ENCODE measurements around the gene SCN4B.

DNA sequence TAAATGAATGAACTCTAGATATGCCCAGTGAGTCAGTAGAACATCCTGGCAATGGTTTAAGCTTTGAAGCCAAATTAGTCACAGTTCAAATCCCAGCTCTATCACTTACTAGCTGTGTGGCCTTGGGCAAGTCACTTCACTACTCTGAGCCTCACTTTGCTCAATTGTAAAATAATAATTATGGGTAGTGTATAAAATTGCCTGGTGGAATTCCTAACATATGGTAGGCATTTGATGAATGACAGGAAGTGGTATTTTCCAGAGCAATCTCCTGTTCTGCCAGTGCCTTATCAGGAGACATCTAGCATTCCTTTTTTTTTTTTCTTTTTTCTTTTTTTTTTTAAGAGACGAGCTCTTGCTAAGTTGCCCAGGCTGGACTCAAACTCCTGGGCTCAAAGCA, 13.0 kb downstream of the SCN4B start:
- TF ChIP-seq, protein P1, sequence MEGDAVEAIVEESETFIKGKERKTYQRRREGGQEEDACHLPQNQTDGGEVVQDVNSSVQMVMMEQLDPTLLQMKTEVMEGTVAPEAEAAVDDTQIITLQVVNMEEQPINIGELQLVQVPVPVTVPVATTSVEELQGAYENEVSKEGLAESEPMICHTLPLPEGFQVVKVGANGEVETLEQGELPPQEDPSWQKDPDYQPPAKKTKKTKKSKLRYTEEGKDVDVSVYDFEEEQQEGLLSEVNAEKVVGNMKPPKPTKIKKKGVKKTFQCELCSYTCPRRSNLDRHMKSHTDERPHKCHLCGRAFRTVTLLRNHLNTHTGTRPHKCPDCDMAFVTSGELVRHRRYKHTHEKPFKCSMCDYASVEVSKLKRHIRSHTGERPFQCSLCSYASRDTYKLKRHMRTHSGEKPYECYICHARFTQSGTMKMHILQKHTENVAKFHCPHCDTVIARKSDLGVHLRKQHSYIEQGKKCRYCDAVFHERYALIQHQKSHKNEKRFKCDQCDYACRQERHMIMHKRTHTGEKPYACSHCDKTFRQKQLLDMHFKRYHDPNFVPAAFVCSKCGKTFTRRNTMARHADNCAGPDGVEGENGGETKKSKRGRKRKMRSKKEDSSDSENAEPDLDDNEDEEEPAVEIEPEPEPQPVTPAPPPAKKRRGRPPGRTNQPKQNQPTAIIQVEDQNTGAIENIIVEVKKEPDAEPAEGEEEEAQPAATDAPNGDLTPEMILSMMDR (IDR thresholded peaks at IDR 0.05; ENCODE audit: insufficient read depth, low read depth, low read length) = no peak
- no peak for TF ChIP-seq EZH2 (IDR thresholded peaks at IDR 0.05; ENCODE audit: insufficient read depth, low read length)
